ENCODE data around the gene NARF. TPM values are rescaled to one million over a fixed set of nuclear protein-coding genes. Genes with fewer than 3 reads are reported as not detected.

Gene NARF
- total and polyA plus RNA-seq, 2 of the 8 experiments (the other 6 are each of a cell fraction or from before 2014, with no cell fraction given), result 97.4 to 131 TPM

DNA sequence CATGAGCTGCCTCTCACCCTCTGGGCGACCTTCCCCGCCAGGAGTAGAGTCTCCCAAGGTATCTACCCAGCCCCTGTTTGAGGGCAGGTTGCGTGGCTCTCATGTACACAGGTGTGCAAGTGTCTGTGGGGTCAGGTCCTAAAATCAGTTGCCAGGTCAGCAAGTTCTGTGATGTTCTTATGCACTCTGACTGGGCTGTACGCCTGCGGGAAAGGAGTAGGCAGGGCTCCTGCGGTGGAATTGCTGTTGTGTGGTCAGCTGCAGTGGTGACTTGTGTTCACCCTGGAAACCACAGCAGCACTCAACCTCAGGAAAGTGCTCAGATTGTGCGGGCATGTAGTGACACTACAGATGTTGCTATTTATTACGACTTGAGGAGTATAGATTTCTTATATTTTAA is 19.4 kb downstream of the NARF start (continued):
- TF ChIP-seq, protein P1, sequence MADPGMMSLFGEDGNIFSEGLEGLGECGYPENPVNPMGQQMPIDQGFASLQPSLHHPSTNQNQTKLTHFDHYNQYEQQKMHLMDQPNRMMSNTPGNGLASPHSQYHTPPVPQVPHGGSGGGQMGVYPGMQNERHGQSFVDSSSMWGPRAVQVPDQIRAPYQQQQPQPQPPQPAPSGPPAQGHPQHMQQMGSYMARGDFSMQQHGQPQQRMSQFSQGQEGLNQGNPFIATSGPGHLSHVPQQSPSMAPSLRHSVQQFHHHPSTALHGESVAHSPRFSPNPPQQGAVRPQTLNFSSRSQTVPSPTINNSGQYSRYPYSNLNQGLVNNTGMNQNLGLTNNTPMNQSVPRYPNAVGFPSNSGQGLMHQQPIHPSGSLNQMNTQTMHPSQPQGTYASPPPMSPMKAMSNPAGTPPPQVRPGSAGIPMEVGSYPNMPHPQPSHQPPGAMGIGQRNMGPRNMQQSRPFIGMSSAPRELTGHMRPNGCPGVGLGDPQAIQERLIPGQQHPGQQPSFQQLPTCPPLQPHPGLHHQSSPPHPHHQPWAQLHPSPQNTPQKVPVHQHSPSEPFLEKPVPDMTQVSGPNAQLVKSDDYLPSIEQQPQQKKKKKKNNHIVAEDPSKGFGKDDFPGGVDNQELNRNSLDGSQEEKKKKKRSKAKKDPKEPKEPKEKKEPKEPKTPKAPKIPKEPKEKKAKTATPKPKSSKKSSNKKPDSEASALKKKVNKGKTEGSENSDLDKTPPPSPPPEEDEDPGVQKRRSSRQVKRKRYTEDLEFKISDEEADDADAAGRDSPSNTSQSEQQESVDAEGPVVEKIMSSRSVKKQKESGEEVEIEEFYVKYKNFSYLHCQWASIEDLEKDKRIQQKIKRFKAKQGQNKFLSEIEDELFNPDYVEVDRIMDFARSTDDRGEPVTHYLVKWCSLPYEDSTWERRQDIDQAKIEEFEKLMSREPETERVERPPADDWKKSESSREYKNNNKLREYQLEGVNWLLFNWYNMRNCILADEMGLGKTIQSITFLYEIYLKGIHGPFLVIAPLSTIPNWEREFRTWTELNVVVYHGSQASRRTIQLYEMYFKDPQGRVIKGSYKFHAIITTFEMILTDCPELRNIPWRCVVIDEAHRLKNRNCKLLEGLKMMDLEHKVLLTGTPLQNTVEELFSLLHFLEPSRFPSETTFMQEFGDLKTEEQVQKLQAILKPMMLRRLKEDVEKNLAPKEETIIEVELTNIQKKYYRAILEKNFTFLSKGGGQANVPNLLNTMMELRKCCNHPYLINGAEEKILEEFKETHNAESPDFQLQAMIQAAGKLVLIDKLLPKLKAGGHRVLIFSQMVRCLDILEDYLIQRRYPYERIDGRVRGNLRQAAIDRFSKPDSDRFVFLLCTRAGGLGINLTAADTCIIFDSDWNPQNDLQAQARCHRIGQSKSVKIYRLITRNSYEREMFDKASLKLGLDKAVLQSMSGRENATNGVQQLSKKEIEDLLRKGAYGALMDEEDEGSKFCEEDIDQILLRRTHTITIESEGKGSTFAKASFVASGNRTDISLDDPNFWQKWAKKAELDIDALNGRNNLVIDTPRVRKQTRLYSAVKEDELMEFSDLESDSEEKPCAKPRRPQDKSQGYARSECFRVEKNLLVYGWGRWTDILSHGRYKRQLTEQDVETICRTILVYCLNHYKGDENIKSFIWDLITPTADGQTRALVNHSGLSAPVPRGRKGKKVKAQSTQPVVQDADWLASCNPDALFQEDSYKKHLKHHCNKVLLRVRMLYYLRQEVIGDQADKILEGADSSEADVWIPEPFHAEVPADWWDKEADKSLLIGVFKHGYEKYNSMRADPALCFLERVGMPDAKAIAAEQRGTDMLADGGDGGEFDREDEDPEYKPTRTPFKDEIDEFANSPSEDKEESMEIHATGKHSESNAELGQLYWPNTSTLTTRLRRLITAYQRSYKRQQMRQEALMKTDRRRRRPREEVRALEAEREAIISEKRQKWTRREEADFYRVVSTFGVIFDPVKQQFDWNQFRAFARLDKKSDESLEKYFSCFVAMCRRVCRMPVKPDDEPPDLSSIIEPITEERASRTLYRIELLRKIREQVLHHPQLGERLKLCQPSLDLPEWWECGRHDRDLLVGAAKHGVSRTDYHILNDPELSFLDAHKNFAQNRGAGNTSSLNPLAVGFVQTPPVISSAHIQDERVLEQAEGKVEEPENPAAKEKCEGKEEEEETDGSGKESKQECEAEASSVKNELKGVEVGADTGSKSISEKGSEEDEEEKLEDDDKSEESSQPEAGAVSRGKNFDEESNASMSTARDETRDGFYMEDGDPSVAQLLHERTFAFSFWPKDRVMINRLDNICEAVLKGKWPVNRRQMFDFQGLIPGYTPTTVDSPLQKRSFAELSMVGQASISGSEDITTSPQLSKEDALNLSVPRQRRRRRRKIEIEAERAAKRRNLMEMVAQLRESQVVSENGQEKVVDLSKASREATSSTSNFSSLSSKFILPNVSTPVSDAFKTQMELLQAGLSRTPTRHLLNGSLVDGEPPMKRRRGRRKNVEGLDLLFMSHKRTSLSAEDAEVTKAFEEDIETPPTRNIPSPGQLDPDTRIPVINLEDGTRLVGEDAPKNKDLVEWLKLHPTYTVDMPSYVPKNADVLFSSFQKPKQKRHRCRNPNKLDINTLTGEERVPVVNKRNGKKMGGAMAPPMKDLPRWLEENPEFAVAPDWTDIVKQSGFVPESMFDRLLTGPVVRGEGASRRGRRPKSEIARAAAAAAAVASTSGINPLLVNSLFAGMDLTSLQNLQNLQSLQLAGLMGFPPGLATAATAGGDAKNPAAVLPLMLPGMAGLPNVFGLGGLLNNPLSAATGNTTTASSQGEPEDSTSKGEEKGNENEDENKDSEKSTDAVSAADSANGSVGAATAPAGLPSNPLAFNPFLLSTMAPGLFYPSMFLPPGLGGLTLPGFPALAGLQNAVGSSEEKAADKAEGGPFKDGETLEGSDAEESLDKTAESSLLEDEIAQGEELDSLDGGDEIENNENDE (IDR thresholded peaks at IDR 0.05; ENCODE audit: insufficient replicate concordance, low read length), result no peak
- TF ChIP-seq SP2 (IDR thresholded peaks at IDR 0.05; ENCODE audit: low read length) (no peak), EGR1 (IDR thresholded peaks at IDR 0.05; ENCODE audit: borderline replicate concordance, low read depth, low read length) (no peak), SP1 (IDR thresholded peaks at IDR 0.05; ENCODE audit: low read depth, low read length) (no peak), POU5F1 (IDR thresholded peaks at IDR 0.05; ENCODE audit: low read depth, low read length) (no peak), GTF2F1 (IDR thresholded peaks at IDR 0.05; ENCODE audit: borderline replicate concordance, low read depth, low read length) (no peak), BCL11A (IDR thresholded peaks at IDR 0.05; ENCODE audit: low read depth in 2 of 2, low read length in 2 of 2) (no peak), RNF2 (IDR thresholded peaks at IDR 0.05; ENCODE audit: borderline replicate concordance, low read depth, low read length, missing control alignments, poor library complexity, severe bottlenecking) (no peak), POLR2AphosphoS5 (IDR thresholded peaks at IDR 0.05; ENCODE audit: low read depth, low read length) (no peak), POLR2A (IDR thresholded peaks at IDR 0.05; ENCODE audit: control extremely low read depth in 1 of 2, low read depth in 2 of 2, low read length in 2 of 2) (no peak), TAF7 (optimal IDR thresholded peaks at IDR 0.05; ENCODE audit: borderline replicate concordance, low read depth, low read length) (no peak)
- TF ChIP-seq, protein P2, sequence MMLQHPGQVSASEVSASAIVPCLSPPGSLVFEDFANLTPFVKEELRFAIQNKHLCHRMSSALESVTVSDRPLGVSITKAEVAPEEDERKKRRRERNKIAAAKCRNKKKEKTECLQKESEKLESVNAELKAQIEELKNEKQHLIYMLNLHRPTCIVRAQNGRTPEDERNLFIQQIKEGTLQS (IDR thresholded peaks at IDR 0.05; ENCODE audit: insufficient read depth, low read depth, low read length), result no peak
